ENCODE results near the gene TERC.

DNA sequence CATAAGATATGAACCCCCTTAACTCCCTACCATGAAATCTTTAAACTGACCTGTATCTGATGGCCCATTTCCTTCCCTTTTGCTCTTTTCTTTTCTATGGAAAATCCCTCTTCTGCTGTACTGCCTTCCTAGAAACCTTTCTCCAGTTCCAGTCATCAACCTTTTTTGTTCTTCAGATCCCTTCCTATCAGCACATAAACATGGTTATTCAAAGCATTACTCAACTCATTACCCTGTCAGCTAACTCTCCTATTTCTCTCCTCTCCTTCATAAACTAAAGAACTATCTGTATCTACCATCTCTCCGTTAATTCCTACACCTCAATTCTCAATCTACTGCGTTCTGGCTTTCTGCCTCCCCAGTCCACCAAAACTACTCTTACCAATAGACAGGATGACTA is 13.0 kb downstream of the TERC start:
- no peak for TF ChIP-seq RAD21 (IDR thresholded peaks at IDR 0.05; ENCODE audit: low read depth)
- no peak for TF ChIP-seq ZBTB7A (IDR thresholded peaks at IDR 0.05; ENCODE audit: low read depth)
- TF ChIP-seq USF1 (IDR thresholded peaks at IDR 0.05): no peak
- TF ChIP-seq YY1 (IDR thresholded peaks at IDR 0.05; ENCODE audit: low read depth): no peak
- TF ChIP-seq EP300 (IDR thresholded peaks at IDR 0.05; ENCODE audit: borderline replicate concordance): no peak
- TF ChIP-seq MAX (IDR thresholded peaks at IDR 0.05): no peak
- no peak for TF ChIP-seq CREB1 (IDR thresholded peaks at IDR 0.05; ENCODE audit: low read depth)
- TF ChIP-seq TEAD4 (IDR thresholded peaks at IDR 0.05): no peak
- TF ChIP-seq REST (IDR thresholded peaks at IDR 0.05; ENCODE audit: low read depth): no peak

Measured in Ishikawa (cell line).